ENCODE measurements around the gene ADGRF1. TPM values are rescaled to one million over a fixed set of nuclear protein-coding genes. Genes with fewer than 3 reads are reported as not detected.
"Not testable (repeated sequence)": the region's sequence is repeated elsewhere in the genome, so short reads cannot be mapped to it uniquely, and the experiment has no call there.

ADGRF1 gene
- total RNA-seq, 1 experiment from 2014 or later, result not detected

- DNase-seq (ENCODE audit: extremely low read depth, low read depth), result no peak
Measured at GRCh38 chr6:47062346-47062745, 20.2 kb upstream of the ADGRF1 start.

- DNase-seq (ENCODE audit: extremely low read depth, low read depth), result no peak
Measured at GRCh38 chr6:47061309-47062300, 19.5 kb upstream of the ADGRF1 start.

GRCh38 chr6:47059216-47059885 is 17.2 kb upstream of the ADGRF1 start:
- no peak for DNase-seq (ENCODE audit: extremely low read depth, low read depth)

GRCh38 chr6:47057830-47058540 is 15.9 kb upstream of the ADGRF1 start:
- no peak for DNase-seq (ENCODE audit: extremely low read depth, low read depth)

- no peak for DNase-seq (ENCODE audit: extremely low read depth, low read depth)
Measured at GRCh38 chr6:47056832-47057231, 14.7 kb upstream of the ADGRF1 start.

- DNase-seq (ENCODE audit: extremely low read depth, low read depth), result not testable (repeated sequence)
Measured at GRCh38 chr6:47054302-47054701, 12.2 kb upstream of the ADGRF1 start.

GRCh38 chr6:47048638-47049037 is 6.5 kb upstream of the ADGRF1 start:
- no peak for DNase-seq (ENCODE audit: extremely low read depth, low read depth)

GRCh38 chr6:47047479-47048407 is 5.6 kb upstream of the ADGRF1 start:
- DNase-seq (ENCODE audit: extremely low read depth, low read depth), result peak; percentile 46

- DNase-seq (ENCODE audit: extremely low read depth, low read depth), result no peak
Measured at GRCh38 chr6:47047097-47047478, 5.0 kb upstream of the ADGRF1 start.

GRCh38 chr6:47044397-47044796 is 2.3 kb upstream of the ADGRF1 start:
- DNase-seq (ENCODE audit: extremely low read depth, low read depth), result no peak

- DNase-seq (ENCODE audit: extremely low read depth, low read depth), result no peak
Measured at GRCh38 chr6:47043286-47043685, 1.2 kb upstream of the ADGRF1 start.

- no peak for DNase-seq (ENCODE audit: extremely low read depth, low read depth)
Measured at GRCh38 chr6:47041741-47042140, 391 bp downstream of the ADGRF1 start.

GRCh38 chr6:47034926-47035325 is 7.2 kb downstream of the ADGRF1 start:
- DNase-seq (ENCODE audit: extremely low read depth, low read depth), result no peak

- DNase-seq (ENCODE audit: extremely low read depth, low read depth), result no peak
Measured at GRCh38 chr6:47034421-47034820, 7.7 kb downstream of the ADGRF1 start.

GRCh38 chr6:47032974-47033765 is 9.0 kb downstream of the ADGRF1 start:
- DNase-seq (ENCODE audit: extremely low read depth, low read depth), result no peak

GRCh38 chr6:47031656-47032055 is 10.5 kb downstream of the ADGRF1 start:
- no peak for DNase-seq (ENCODE audit: extremely low read depth, low read depth)

GRCh38 chr6:47029865-47030561 is 12.1 kb downstream of the ADGRF1 start:
- no peak for DNase-seq (ENCODE audit: extremely low read depth, low read depth)

GRCh38 chr6:47028835-47029360 is 13.2 kb downstream of the ADGRF1 start:
- DNase-seq (ENCODE audit: extremely low read depth, low read depth), result no peak

All from NCI-H460 (cell line).